NCI-H446 (cell line): Measurements from ENCODE around the gene GNB2.
"Not testable (repeated sequence)": the region's sequence is repeated elsewhere in the genome, so short reads cannot be mapped to it uniquely, and the experiment has no call there.

ENCODE experiments used
- DNase-seq, 2 experiments: peaks; one replicate each; lab custom pipeline; 2025; lab: John Stamatoyannopoulos, UW

The GNB2 gene

DNA sequence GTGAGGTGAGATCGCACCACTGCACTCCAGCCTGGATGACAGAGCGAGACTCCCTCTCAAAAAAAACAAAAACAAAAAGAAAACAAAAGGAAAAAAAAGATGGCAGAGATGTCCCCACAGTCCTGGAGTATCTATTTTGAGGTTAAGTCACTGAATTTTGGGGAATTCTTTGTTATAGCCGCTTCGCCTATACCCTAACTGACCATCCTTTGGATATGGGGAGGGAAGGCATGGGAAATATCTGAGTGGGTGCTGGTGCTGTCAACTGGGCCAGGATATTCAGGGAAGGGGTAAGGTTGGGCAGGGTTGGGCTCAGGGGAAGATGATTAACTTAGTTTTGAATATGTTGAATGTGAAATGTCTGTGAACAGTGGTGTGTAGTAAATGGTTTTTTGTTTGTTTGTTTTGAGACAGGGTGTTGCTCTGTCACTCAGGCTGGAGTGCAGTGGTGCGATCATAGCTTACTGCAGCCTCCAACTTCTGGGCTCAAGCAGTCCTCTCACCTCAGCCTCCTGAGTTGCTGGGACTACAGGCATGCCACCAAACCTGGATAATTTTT, 8.3 kb upstream of the GNB2 start:
- no peak for DNase-seq

- no peak for DNase-seq
Measured at GRCh38 chr7:100667331-100668068, 6.0 kb upstream of the GNB2 start.

DNA sequence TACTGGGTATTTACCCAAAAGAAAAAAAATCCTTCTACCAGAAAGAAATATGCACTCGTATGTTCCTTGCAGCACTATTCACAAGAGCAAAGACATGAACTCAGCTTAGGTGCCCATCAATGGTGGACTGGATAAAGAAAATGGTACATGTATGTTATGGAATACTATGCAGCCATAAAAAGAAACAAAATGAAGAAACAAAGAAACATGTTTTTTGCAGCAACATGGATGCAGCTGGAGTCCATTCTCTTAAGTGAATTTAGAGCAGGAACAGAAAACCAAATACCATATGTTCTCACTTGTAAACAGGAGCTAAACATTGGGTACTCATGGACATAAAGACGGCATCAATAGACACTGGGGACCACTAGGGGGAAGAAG, 5.5 kb upstream of the GNB2 start:
- no peak for DNase-seq

- DNase-seq = not testable (repeated sequence)
Measured at GRCh38 chr7:100669106-100669505, 4.4 kb upstream of the GNB2 start.

DNA sequence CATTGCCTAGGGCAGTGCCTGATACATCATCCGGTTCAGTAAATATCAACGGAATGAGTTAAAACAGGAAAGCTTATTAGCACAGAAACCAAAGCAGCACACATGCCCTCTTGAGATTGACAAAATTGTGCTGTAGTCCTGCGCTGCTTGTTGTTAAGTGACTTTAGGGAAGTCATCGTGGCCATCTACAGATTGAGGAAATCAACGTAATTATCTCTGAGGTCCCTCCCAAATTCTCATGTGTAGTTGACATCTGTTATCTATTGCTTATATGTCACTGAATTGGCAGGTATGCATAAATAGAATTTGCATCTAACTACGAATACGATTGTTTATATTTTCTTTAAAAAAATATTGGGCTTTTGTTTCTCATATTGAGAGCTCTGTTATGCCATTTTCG, 3.5 kb upstream of the GNB2 start:
- DNase-seq = no peak

DNA sequence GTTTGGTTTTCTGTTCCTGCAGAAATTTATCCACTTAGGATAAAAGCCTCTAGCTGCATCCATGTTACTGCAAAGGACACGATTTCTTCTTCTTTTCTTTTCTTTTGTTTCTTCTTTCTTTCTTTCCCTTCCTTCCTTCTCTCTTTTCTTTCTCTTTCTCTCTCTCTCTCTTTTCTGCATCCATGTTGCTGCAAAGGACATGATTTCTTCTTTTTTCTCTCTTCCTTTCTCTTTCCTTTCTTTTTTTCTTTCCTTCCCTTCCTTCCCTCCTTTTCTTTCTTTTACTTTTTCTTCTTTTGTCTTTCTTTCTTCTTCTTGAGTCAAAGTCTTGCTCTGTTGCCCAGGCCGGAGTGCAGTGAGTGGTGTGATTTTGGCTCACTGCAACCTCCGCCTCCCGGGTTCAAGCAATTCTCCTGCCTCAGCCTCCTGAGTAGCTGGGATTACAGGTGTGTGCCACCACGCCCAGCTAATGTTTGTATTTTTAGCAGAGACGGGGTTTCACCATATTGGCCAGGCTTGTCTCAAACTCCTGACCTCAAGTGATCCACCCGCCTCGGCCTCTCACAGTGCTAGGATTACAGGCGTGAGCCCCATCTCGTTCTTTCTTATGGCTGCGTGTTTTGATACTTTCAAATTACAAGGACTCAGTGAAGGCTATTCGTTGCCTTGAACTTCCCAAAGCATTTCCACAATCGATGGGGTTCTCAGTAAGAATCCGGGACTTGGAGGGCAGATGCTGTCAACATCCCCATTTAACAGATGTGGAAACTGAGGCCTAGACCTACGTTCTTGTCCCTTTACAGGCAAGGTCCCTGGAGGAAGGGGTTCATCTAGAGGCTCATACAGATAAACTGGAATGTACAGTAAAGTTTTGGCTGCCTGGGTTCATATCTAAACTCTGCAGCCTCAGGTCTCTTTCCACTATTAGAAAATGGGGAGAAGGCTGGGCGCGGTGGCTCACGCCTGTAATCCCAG, 1.9 kb upstream of the GNB2 start:
- no peak for DNase-seq

DNA sequence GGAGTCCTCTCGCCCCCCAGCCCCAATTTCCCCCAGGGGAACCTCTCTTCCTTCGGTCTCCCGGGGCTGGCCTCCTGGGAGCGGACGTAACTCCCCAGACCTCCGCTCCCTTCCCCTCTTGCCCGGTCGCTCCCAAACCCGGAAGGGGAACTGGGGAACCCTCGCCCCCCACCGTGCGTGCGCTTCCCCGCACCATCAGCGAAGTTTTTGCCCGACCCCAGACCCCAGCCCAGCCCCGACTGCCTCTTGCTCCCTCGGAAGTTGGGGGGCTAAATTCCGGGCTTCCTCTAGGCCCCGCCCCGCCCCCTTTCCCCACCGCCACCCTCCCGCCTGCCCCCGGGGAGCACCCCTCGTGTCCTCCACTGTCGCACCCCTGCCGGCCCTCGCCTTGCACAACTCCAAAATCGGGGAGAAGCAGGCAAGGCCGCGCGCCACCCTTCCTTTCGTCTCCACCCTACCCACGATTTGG, 436 bp downstream of the GNB2 start:
- DNase-seq = no peak

DNA sequence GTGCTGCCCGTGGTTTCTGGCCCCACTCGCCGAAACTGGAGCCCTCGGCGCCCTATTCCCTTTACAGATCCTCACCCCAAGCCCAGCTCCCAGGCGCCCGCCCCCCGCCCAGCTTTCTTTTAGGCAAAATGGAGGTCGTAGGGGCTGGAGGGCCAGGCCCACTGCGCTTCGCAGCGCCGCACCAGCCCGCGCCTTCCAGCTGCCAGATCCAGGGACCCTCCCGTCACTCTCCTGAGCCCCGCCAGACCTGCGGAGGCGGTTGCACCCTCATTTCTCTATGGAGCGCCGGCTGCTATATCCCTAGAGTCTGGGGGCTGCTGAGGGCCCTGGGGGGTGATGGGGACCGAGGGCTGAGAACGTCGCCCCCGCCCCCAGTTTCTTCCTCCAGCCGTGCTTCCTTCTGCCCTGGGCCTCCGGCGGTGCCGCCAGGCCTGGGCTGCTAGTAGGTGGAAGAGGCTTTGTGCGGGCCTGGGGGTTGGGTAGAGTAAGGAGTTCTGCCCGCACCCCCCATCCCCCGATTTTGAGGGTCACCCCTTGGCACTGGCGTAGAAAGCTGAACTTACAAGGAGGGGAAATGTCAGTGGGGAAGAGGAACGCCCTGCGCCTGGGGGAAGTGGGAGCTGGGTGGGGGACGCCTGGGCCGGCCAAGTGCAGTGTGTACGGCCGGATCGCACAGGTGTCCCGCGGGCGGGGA, 1.0 kb downstream of the GNB2 start:
- DNase-seq = no peak

GRCh38 chr7:100675105-100675451, 1.5 kb downstream of the GNB2 start:
- DNase-seq = no peak

DNA sequence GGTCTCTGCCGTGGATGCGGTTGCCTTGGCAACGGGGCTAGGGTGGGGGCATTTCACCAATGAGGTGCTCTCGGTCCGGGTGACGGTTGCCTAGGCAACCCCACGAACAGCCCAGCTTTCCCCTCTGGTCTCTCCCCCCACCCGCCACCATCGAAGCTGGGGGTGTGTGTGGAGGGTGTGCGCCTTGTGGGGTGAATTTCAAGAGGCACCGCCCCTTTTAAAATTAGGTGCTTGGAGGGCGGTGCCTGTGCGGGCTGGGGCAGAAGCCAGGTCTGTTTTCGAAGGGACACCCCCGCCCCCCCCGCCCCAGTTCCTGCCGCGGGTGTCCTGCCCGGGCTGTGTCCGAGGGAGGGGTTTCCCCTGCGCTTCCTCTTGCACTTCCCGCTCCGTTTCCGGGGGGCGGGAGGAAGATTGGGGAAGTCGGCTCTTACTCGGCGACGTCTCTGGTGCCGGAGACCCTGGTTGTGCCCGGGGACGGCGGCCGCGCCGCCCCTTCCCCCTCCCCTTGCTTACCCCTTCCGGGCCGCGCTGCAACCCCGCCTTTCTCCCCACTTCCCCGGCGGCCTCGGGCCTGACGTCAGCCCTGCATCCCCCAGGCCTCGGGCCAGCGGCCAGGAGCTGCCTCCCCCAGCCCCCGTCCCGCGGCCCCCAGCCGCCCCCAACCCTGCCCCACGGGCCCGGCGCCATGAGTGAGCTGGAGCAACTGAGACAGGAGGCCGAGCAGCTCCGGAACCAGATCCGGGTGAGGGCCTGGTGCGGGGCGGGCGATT, 2.2 kb downstream of the GNB2 start:
- no peak for DNase-seq

DNA sequence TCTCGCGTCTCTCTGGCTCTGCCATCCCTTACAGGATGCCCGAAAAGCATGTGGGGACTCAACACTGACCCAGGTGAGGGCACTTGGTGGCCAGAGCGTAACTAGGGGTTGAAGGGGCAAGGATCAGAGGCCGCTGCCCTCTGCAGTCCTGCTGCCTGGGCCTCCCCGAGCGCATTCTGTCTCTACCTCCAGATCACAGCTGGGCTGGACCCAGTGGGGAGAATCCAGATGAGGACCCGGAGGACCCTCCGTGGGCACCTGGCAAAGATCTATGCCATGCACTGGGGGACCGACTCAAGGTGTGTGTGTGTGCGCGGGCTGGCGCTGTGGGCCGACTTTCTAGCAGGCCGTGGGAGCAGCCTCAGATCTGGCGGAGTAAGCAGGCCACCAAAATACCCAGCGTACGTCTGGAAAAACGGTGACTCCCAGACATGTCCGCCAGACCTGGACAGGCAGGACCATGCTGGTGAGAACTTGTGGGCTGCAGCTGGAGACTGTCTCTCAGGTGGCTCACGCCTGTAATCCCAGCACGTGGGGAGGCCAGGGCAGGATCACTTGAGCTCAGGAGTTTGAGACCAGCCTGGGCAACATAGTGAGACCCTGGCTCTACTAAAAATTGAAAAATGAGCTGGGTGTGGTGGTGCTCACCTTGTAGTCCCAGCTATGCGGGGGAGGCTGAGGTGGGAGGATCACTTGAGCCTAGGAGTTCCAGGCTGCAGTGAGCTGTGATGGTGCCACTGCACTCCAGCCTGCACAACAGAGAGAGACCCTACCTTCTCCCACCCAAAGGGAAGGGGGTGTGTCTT, 3.2 kb downstream of the GNB2 start:
- no peak for DNase-seq

DNA sequence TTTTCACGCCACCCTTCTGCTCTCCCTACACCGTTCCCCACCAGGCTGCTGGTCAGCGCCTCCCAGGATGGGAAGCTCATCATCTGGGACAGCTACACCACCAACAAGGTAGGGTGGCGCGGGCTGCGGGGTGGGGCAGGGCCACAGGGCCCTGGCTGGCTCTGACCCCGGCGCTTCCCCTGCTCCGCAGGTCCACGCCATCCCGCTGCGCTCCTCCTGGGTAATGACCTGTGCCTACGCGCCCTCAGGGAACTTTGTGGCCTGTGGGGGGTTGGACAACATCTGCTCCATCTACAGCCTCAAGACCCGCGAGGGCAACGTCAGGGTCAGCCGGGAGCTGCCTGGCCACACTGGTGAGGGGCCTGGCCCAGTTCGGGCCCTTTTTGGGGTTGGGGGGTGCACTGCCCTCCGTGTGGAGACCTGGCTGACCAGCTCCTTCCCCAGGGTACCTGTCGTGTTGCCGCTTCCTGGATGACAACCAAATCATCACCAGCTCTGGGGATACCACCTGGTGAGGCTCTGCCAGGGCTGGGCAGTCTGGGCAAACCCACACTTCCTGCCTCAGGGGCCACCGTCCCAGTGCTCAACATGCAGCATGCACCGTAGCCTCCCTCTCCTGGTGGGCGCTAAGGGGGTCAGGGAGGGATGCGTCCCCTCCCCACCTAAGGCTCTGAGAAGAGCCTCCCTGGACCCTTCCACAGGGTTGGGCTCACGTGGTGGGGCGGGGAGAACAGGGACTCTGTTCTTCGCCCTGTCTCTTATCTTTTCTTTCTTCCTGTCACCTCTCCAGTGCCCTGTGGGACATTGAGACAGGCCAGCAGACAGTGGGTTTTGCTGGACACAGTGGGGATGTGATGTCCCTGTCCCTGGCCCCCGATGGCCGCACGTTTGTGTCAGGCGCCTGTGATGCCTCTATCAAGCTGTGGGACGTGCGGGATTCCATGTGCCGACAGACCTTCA, 4.0 kb downstream of the GNB2 start:
- DNase-seq = no peak

DNA sequence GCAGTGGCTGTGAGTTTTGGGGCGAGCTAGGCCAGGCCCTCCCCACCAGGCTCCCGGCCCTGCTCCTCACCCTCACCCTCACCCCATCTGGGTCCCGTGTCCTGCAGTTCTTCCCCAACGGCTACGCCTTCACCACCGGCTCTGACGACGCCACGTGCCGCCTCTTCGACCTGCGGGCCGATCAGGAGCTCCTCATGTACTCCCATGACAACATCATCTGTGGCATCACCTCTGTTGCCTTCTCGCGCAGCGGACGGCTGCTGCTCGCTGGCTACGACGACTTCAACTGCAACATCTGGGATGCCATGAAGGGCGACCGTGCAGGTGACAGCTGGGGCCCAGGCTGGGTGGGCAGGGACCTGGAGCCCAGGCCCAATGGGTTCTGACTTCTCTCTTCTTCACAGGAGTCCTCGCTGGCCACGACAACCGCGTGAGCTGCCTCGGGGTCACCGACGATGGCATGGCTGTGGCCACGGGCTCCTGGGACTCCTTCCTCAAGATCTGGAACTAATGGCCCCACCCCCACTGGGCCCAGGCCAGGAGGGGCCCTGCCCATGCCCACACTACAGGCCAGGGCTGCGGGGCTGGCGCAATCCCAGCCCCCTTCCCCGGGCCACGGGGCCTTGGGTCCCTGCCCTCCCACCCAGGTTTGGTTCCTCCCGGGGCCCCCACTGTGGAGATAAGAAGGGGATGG, 4.9 kb downstream of the GNB2 start:
- no peak for DNase-seq

GRCh38 chr7:100679129-100679926, 5.8 kb downstream of the GNB2 start:
- DNase-seq = no peak

DNA sequence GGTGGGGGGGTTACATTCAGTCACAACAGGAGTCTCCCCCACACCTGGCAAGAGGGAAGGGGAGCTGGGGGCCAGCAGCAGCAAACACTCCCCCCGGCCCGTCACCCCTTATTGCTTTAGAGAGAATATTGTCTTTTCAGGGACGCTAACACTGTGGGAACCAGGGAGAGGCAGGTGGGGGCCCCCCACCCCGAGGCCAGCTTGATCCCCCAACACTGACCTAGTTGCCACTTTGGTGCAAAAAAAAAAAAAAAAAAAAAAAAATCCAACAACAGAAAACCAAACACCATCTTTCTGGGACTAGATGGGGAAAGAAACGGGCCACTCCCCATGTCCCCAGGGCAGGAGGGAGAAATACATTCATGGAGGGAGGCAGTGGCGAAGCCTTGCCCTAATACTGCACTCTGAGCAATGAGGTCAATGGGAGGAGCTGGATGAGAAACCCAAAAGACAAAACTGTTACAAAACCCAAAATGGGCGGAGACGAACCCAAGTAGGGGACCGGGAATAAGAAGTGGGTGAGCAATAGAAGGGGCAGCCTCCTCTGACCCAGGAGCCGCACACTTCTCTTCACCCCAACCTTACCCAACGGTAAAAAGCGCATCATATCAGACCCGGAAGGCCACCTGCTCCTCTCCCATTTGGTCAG, 6.5 kb downstream of the GNB2 start:
- no peak for DNase-seq

- DNase-seq = no peak
Measured at GRCh38 chr7:100680576-100681271, 7.2 kb downstream of the GNB2 start.
